Uterus (tissue), 4 donors: ENCODE data around the gene OTOR. TPM values are rescaled to one million over a fixed set of nuclear protein-coding genes. Genes with fewer than 3 reads are reported as not detected.

Experiments used
- DNase-seq, 2 donors: peaks; one replicate each; pipeline ENCODE4 v3.0.0-alpha.2; 2019 to 2020
- H3K27ac ChIP-seq, 2 donors: fragments of 200-600 bp; sonication (generic); 1 replicate in 1 of 2; 2 replicates in 1 of 2; pipeline ENCODE4 v1.5.1; 2016 to 2018
- H3K27me3 ChIP-seq, 2 donors: fragments of 200-600 bp; sonication (generic); one replicate each; pipeline ENCODE4 v1.5.1; 2018 to 2019; ENCODE audit warnings: control low read depth in 1 of 2
- H3K36me3 ChIP-seq, 2 donors: fragments of 200-600 bp; sonication (generic); one replicate each; pipeline ENCODE4 v1.5.1; 2019; ENCODE audit warnings: control low read depth in 1 of 2
- H3K4me1 ChIP-seq, 2 donors: fragments of 200-600 bp; sonication (generic); one replicate each; pipeline ENCODE4 v1.5.1; 2018 to 2019; ENCODE audit warnings: control low read depth in 1 of 2
- H3K4me3 ChIP-seq, 2 donors: fragments of 200-600 bp; sonication (generic); 1 replicate in 1 of 2; 2 replicates in 1 of 2; pipeline ENCODE4 v1.5.1; 2018 to 2019; ENCODE audit warnings: mild to moderate bottlenecking in 1 of 2
- H3K9me3 ChIP-seq, 2 donors: fragments of 200-600 bp; sonication (generic); one replicate each; pipeline ENCODE4 v1.5.1; 2019; ENCODE audit warnings: control low read depth in 1 of 2
- POLR2A ChIP-seq, 2 donors: fragments of 450-650 bp; IDR thresholded peaks; one replicate each; pipeline ENCODE4 v1.6.1; 2016; ENCODE audit warnings: antibody characterized with exemption in 2 of 2, mild to moderate bottlenecking in 1 of 2, moderate library complexity in 1 of 2
- intact Hi-C: fragments of 100-400 bp; cut with DNase I; formaldehyde crosslinking; loops from one replicate; pipeline ENCODE4 v1.15.1; 2023; ENCODE audit warnings: low total_unique reads
- total RNA-seq, 4 donors: library from RNA; depleted of rRNA in 3 of 4; stranded (reverse); fragments of >200 nt in 3 of 4; gene quantifications; one replicate each; pipeline versions ENCODE4 v1.1.0 to v1.2.4, GENCODE V29; 2014 to 2023
- TF ChIP-seq, protein P1 (sequence below), 4 experiments: fragments of 200-600 bp in 2 of 4; fragments of 450-650 bp in 2 of 4; sonication (generic) in 2 of 4; IDR thresholded peaks; one replicate each; pipeline ENCODE4 v1.5.1; 2016 to 2019; ENCODE audit warnings: antibody characterized with exemption in 4 of 4, mild to moderate bottlenecking in 2 of 4, moderate library complexity in 1 of 4
- donor health status: DM: yes; HTN: yes; CAD: no.

OTOR gene
- total RNA-seq, 4 donors from 2014 or later = not detected

DNA sequence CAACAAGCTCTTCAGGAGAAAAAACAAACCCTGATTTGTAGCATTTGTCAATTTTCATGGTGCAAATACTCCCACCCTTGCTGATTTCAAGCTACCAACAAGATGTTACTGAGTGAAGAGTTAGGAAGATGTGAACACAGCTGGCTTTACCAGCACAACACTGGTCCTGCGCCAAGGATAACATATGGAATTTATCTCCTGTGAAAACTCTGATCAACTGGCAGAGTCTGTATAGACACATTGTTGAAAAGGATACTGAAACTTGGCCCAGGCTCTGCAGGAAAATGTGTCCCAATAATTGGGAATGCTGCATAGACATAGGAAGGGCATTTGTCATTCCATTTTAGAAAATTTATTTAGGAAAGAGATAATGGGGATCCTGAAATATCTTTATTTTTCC lies 29.0 kb downstream of the OTOR start:
- Histone ChIP-seq H3K36me3 (no peaks in the 10 kb centered on the region), H3K27ac (no peak overlapping the region), H3K27me3 (no peaks in the 10 kb centered on the region), H3K4me3 (no peak overlapping the region), H3K4me1 (no peaks in the 10 kb centered on the region), H3K9me3 (no peaks in the 10 kb centered on the region)
- intact Hi-C loops = no loop called here
- DNase-seq = no peak
- TF ChIP-seq, protein P1, sequence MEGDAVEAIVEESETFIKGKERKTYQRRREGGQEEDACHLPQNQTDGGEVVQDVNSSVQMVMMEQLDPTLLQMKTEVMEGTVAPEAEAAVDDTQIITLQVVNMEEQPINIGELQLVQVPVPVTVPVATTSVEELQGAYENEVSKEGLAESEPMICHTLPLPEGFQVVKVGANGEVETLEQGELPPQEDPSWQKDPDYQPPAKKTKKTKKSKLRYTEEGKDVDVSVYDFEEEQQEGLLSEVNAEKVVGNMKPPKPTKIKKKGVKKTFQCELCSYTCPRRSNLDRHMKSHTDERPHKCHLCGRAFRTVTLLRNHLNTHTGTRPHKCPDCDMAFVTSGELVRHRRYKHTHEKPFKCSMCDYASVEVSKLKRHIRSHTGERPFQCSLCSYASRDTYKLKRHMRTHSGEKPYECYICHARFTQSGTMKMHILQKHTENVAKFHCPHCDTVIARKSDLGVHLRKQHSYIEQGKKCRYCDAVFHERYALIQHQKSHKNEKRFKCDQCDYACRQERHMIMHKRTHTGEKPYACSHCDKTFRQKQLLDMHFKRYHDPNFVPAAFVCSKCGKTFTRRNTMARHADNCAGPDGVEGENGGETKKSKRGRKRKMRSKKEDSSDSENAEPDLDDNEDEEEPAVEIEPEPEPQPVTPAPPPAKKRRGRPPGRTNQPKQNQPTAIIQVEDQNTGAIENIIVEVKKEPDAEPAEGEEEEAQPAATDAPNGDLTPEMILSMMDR (IDR thresholded peaks at IDR 0.05) = no peak
- TF ChIP-seq POLR2A (IDR thresholded peaks at IDR 0.05) = no peak

DNA sequence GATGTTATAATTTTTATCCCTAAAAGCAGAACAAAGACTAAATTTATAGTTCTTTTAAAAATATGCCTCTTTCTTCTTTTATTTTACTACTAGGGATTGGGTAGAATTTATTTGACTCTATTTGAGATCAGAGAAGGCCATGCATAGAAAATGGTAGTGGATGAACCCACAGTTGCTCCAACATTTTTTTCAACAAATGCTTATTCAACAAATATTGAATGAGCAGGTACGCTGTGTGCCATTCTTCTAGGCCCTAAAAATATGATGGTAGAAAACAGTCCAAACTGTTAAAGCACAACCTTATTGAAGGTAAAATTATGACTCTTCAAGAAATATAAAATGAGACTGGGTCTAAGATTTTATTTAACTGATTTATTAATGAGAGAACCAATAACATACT lies 30.0 kb downstream of the OTOR start:
- no peak for TF ChIP-seq POLR2A (IDR thresholded peaks at IDR 0.05)
- TF ChIP-seq, protein P1 (IDR thresholded peaks at IDR 0.05) = no peak

DNA sequence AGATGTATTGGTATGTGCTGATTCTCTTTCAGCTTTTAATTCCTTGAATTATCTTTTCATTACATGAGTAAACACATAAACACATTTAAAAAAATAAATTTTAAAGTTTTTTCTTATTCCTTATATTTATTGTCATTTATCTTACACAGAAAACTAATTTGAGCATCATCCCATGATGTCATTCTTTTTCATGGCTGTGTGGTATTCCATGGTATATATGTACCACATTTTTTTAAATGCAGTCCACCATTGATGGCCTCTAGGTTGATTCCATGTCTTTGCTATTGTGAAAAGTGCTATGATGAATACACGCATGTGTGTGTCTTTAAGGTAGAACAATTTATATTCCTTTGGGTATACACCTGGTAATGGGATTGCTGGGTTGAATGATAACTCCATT lies 33.3 kb downstream of the OTOR start:
- Histone ChIP-seq H3K4me1 (no peaks in the 10 kb centered on the region), H3K9me3 (no peaks in the 10 kb centered on the region), H3K27ac (no peak overlapping the region), H3K4me3 (no peak overlapping the region), H3K27me3 (no peaks in the 10 kb centered on the region), H3K36me3 (no peaks in the 10 kb centered on the region)
- DNase-seq = no peak
- intact Hi-C loops = no loop called here
- TF ChIP-seq POLR2A (IDR thresholded peaks at IDR 0.05) = no peak
- TF ChIP-seq, protein P1 (IDR thresholded peaks at IDR 0.05) = no peak

More for the DNA sequence above, 30.0 kb downstream of the OTOR start:
- no peak for DNase-seq
- Histone ChIP-seq H3K36me3 (no peaks in the 10 kb centered on the region), H3K4me3 (no peak overlapping the region), H3K27me3 (no peaks in the 10 kb centered on the region), H3K27ac (no peak overlapping the region), H3K4me1 (no peaks in the 10 kb centered on the region), H3K9me3 (no peaks in the 10 kb centered on the region)
- intact Hi-C loops = no loop called here

DNA sequence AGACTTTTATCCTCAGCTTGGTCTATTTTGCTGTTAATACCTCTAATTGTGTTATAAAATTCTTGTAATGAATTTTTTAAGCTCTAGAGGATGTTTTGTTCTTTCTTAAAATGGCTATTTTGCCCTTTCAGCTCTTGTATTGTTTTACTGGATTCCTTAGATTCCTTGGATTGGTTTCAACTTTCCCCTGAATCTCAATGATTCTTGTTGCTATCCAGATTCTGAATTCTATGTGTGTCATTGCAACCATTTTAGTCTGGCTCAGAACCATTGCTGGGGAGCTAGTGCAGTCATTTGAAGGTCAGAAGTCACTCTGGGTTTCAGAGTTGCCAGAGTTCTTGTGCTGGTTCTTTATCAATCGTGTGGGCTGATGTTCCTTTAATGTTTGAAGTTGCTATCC lies 37.1 kb downstream of the OTOR start:
- Histone ChIP-seq H3K27me3 (no peaks in the 10 kb centered on the region), H3K4me3 (no peak overlapping the region), H3K27ac (no peak overlapping the region), H3K4me1 (no peaks in the 10 kb centered on the region), H3K36me3 (no peaks in the 10 kb centered on the region), H3K9me3 (no peaks in the 10 kb centered on the region)
- intact Hi-C loops = no loop called here
- DNase-seq = no peak
- TF ChIP-seq POLR2A (IDR thresholded peaks at IDR 0.05) = no peak
- TF ChIP-seq, protein P1 (IDR thresholded peaks at IDR 0.05) = no peak

Other genes starting within 250 kb of the OTOR start
- gene KIF16B, start 174.9 kb upstream of the OTOR start, total RNA-seq = 10 to 100 TPM in 3 of 4 donors, 1 to 10 TPM in 1; 8.7 to 20.6 (median 16.6) TPM
- 10 to 100 TPM in 3 of 4 donors, 1 to 10 TPM in 1; 8.2 to 59.5 (median 36.4) TPM for gene SNRPB2, start 18.3 kb upstream of the OTOR start, total RNA-seq